IMR-90 (cell line): Measurements from ENCODE around the gene FOXD3. TPM values are rescaled to one million over a fixed set of nuclear protein-coding genes. Genes with fewer than 3 reads are reported as not detected.

Experiments
- ATAC-seq: fragments of 200-7000 bp; cut with Tn5 transposase; 2 replicates; pipeline ENCODE4 v1.9.1; 2020; ENCODE audit warnings: low read depth, mild to moderate bottlenecking, moderate library complexity
- BruUV-seq: library from RNA; stranded (reverse); fragments of 400-500 nt; replicated peaks from 2 replicates; lab custom pipeline; 2021; lab: Mats Ljungman, UMichigan
- CTCF ChIA-PET: fragments of 300-600 bp; formaldehyde crosslinking; extraction: SDS; loops from one replicate; lab custom pipeline; 2021; ENCODE audit warnings: antibody characterized with exemption; lab: Yijun Ruan, JAX
- POLR2A ChIA-PET: fragments of 300-600 bp; sonication (Branson Sonifier 250); formaldehyde crosslinking; loops from one replicate; lab custom pipeline; 2022; ENCODE audit warnings: antibody characterized with exemption; ENCODE audit not compliant: unreplicated experiment; lab: Charles Lee
- DNase-seq: peaks from one replicate; pipeline ENCODE4 v3.0.0; 2013
- H2AFZ ChIP-seq: replicated peaks from 2 replicates; pipeline ENCODE3; 2013; ENCODE audit warnings: low read length, mild to moderate bottlenecking; ENCODE audit not compliant: poor library complexity
- H2AK5ac ChIP-seq: 2 replicates; pipeline ENCODE4 v1.6.1; 2013; ENCODE audit warnings: low read depth, low read length, inconsistent platforms
- H2AK9ac ChIP-seq: replicated peaks from 2 replicates; pipeline ENCODE3; 2013; ENCODE audit warnings: mild to moderate bottlenecking, low read depth, low read length, moderate library complexity; ENCODE audit not compliant: poor library complexity
- H2BK120ac ChIP-seq: 2 replicates; pipeline ENCODE4 v1.6.1; 2013; ENCODE audit warnings: low read depth, low read length, inconsistent platforms
- H2BK15ac ChIP-seq: 3 replicates; pipeline ENCODE4 v1.6.1; 2013; ENCODE audit warnings: low read depth, low read length, inconsistent platforms
- H2BK20ac ChIP-seq: 2 replicates; pipeline ENCODE4 v1.6.1; 2013; ENCODE audit warnings: low read depth, mild to moderate bottlenecking, inconsistent platforms, low read length, moderate library complexity
- H2BK5ac ChIP-seq: 2 replicates; pipeline ENCODE4 v1.6.1; 2013; ENCODE audit warnings: mild to moderate bottlenecking, low read depth, low read length, inconsistent platforms; ENCODE audit not compliant: poor library complexity, severe bottlenecking
- H3K14ac ChIP-seq: replicated peaks from 2 replicates; pipeline ENCODE4 v1.6.1; 2013; ENCODE audit warnings: low read depth, low read length, inconsistent platforms
- H3K18ac ChIP-seq: 2 replicates; pipeline ENCODE4 v1.6.1; 2013; ENCODE audit warnings: low read depth, low read length, control low read depth
- H3K23ac ChIP-seq: 2 replicates; pipeline ENCODE4 v1.6.1; 2013; ENCODE audit warnings: low read depth, low read length, inconsistent platforms
- H3K27ac ChIP-seq: 2 replicates; pipeline ENCODE4 v1.5.1; 2013; ENCODE audit warnings: mild to moderate bottlenecking, control low read depth, low read length; ENCODE audit not compliant: insufficient read depth
- H3K27me3 ChIP-seq: 2 replicates; pipeline ENCODE4 v1.6.1; 2013; ENCODE audit warnings: low read length; ENCODE audit not compliant: control insufficient read depth, insufficient read depth
- H3K36me3 ChIP-seq: 2 replicates; pipeline ENCODE4 v1.6.1; 2013; ENCODE audit warnings: low read length, mixed read lengths; ENCODE audit not compliant: control insufficient read depth, insufficient read depth
- H3K4ac ChIP-seq: 2 replicates; pipeline ENCODE4 v1.6.1; 2013; ENCODE audit warnings: low read depth, low read length, inconsistent platforms
- H3K4me1 ChIP-seq: 2 replicates; pipeline ENCODE4 v1.6.1; 2013; ENCODE audit warnings: low read length, mixed read lengths; ENCODE audit not compliant: control insufficient read depth, insufficient read depth
- H3K4me2 ChIP-seq: 2 replicates; pipeline ENCODE4 v1.6.1; 2013; ENCODE audit warnings: low read depth, mild to moderate bottlenecking, control low read depth, low read length, moderate library complexity
- H3K4me3 ChIP-seq: 2 replicates; pipeline ENCODE4 v1.5.1; 2013; ENCODE audit warnings: low read depth, mild to moderate bottlenecking, control low read depth, low read length, moderate library complexity; ENCODE audit not compliant: insufficient read depth
- H3K56ac ChIP-seq: 2 replicates; pipeline ENCODE4 v1.6.1; 2013; ENCODE audit warnings: low read length, inconsistent platforms; ENCODE audit not compliant: insufficient read depth; ENCODE audit errors: extremely low read depth
- H3K79me1 ChIP-seq, 2 experiments: 2 replicates each; pipeline ENCODE4 v1.6.1; 2013; ENCODE audit warnings: low read length in 2 of 2, inconsistent platforms in 1 of 2, low read depth in 1 of 2
- H3K9ac ChIP-seq: 2 replicates; pipeline ENCODE4 v1.6.1; 2013; ENCODE audit warnings: low read depth, low read length, control low read depth
- H3K9me1 ChIP-seq: 2 replicates; pipeline ENCODE4 v1.6.1; 2013; ENCODE audit warnings: low read length, inconsistent platforms; ENCODE audit not compliant: insufficient read depth
- H3K9me3 ChIP-seq: 2 replicates; pipeline ENCODE4 v1.6.1; 2013; ENCODE audit warnings: low read length; ENCODE audit not compliant: control insufficient read depth, insufficient read depth
- H4K20me1 ChIP-seq: 2 replicates; pipeline ENCODE4 v1.6.1; 2013; ENCODE audit warnings: low read length, inconsistent platforms; ENCODE audit not compliant: insufficient read depth
- H4K5ac ChIP-seq: 2 replicates; pipeline ENCODE4 v1.6.1; 2013; ENCODE audit warnings: mild to moderate bottlenecking, low read depth, low read length, control low read depth
- H4K8ac ChIP-seq, 2 experiments: 2 replicates each; pipeline ENCODE4 v1.6.1; 2013; ENCODE audit warnings: low read depth in 2 of 2, low read length in 2 of 2, control low read depth in 1 of 2, inconsistent platforms in 1 of 2
- H4K91ac ChIP-seq: 2 replicates; pipeline ENCODE4 v1.6.1; 2013; ENCODE audit warnings: low read depth, low read length, inconsistent platforms; ENCODE audit not compliant: insufficient read depth
- BHLHE40 ChIP-seq: fragments of 150-350 bp; IDR thresholded peaks from 2 replicates; pipeline ENCODE4 v1.6.1; 2016; ENCODE audit warnings: mild to moderate bottlenecking, low read depth, low read length
- CEBPB ChIP-seq: IDR thresholded peaks from 2 replicates; pipeline ENCODE4 v1.6.1; 2012; ENCODE audit warnings: low read depth, low read length, improper control_type of control experiment
- CHD1 ChIP-seq: IDR thresholded peaks from 2 replicates; pipeline ENCODE4 v1.6.1; 2012; ENCODE audit warnings: low read depth, low read length, improper control_type of control experiment
- CTCF ChIP-seq: conservative IDR thresholded peaks from 2 replicates; pipeline ENCODE4 v1.5.1; 2012; ENCODE audit warnings: mild to moderate bottlenecking, low read depth, low read length, improper control_type of control experiment
- ELK1 ChIP-seq: fragments of 150-350 bp; IDR thresholded peaks from 2 replicates; pipeline ENCODE4 v1.6.1; 2016; ENCODE audit warnings: low read depth, mild to moderate bottlenecking, low read length, moderate library complexity, borderline replicate concordance
- FOS ChIP-seq: fragments of 150-350 bp; IDR thresholded peaks from 2 replicates; pipeline ENCODE4 v1.6.1; 2016; ENCODE audit warnings: low read depth, low read length
- MAFK ChIP-seq: IDR thresholded peaks from 2 replicates; pipeline ENCODE4 v1.6.1; 2012; ENCODE audit warnings: low read depth, low read length, improper control_type of control experiment
- MAZ ChIP-seq: IDR thresholded peaks from 2 replicates; pipeline ENCODE4 v1.6.1; 2012; ENCODE audit warnings: low read depth, mild to moderate bottlenecking, low read length, improper control_type of control experiment, moderate library complexity, borderline replicate concordance
- MXI1 ChIP-seq: IDR thresholded peaks from 2 replicates; pipeline ENCODE4 v1.6.1; 2012; ENCODE audit warnings: low read depth, mild to moderate bottlenecking, low read length, moderate library complexity, borderline replicate concordance
- NFE2L2 ChIP-seq: fragments of 150-350 bp; IDR thresholded peaks from 2 replicates; pipeline ENCODE4 v1.6.1; 2016; ENCODE audit warnings: low read depth, mild to moderate bottlenecking, low read length
- POLR2A ChIP-seq: IDR thresholded peaks from 2 replicates; pipeline ENCODE4 v1.6.1; 2012; ENCODE audit warnings: mild to moderate bottlenecking, low read depth, low read length
- RAD21 ChIP-seq: IDR thresholded peaks from 2 replicates; pipeline ENCODE4 v1.6.1; 2012; ENCODE audit warnings: low read length, improper control_type of control experiment
- RCOR1 ChIP-seq: IDR thresholded peaks from 2 replicates; pipeline ENCODE4 v1.6.1; 2012; ENCODE audit warnings: mild to moderate bottlenecking, low read length, improper control_type of control experiment; ENCODE audit not compliant: insufficient replicate concordance
- RFX5 ChIP-seq: IDR thresholded peaks from 2 replicates; pipeline ENCODE4 v1.8.0; 2012; ENCODE audit warnings: low read depth, mild to moderate bottlenecking, low read length, moderate library complexity
- SMC3 ChIP-seq: fragments of 150-350 bp; IDR thresholded peaks from 2 replicates; pipeline ENCODE4 v1.6.1; 2016; ENCODE audit warnings: low read depth, mild to moderate bottlenecking, antibody characterized with exemption, low read length, moderate library complexity
- WGBS, 2 experiments: methylation state at CpG; one replicate each; pipeline versions ENCODE4 v1.1.5 to v1.1.7; 2013; ENCODE audit warnings: missing lambda C conversion rate in 2 of 2; ENCODE audit not compliant: insufficient read length in 1 of 2; ENCODE audit errors: extremely low coverage in 2 of 2; 5-methylcytosine and 5-hydroxymethylcytosine counted together
- dilution Hi-C: fragments of 300-500 bp; cut with HindIII; formaldehyde crosslinking; loops from one replicate; pipeline ENCODE4 v1.14.3; 2018; ENCODE audit warnings: low sequenced_read_pairs; ENCODE audit not compliant: unreplicated experiment
- in situ Hi-C: fragments of 300-500 bp; cut with MboI; formaldehyde crosslinking; loops from 3 replicates; pipeline ENCODE4 v1.14.3; 2019; ENCODE audit warnings: low sequenced_read_pairs, inconsistent platforms, mixed read lengths
- intact Hi-C: fragments of 100-400 bp; cut with micrococcal nuclease; formaldehyde crosslinking; loops from 2 replicates; pipeline ENCODE4 v1.10.0; 2022
- polyA plus RNA-seq, 3 experiments: library from polyadenylated mRNA; depleted of rRNA; stranded (reverse); fragments of >200 nt; gene quantifications; 2 replicates each; pipeline ENCODE4 v1.2.3, GENCODE V29; 2012; ENCODE audit warnings: low replicate concordance in 1 of 3
- total RNA-seq: library from RNA; depleted of rRNA; stranded (reverse); fragments of >200 nt; gene quantifications from 2 replicates; pipeline ENCODE4 v1.2.3, GENCODE V29; 2012
- TF ChIP-seq, protein P1 (sequence below): fragments of 150-350 bp; IDR thresholded peaks from 2 replicates; pipeline ENCODE4 v1.6.1; 2017; ENCODE audit warnings: mild to moderate bottlenecking, antibody characterized with exemption, low read length, low read depth

The FOXD3 gene
- total and polyA plus RNA-seq, 2 of the 4 experiments (the other 2 are of a cell fraction), result not detected

DNA sequence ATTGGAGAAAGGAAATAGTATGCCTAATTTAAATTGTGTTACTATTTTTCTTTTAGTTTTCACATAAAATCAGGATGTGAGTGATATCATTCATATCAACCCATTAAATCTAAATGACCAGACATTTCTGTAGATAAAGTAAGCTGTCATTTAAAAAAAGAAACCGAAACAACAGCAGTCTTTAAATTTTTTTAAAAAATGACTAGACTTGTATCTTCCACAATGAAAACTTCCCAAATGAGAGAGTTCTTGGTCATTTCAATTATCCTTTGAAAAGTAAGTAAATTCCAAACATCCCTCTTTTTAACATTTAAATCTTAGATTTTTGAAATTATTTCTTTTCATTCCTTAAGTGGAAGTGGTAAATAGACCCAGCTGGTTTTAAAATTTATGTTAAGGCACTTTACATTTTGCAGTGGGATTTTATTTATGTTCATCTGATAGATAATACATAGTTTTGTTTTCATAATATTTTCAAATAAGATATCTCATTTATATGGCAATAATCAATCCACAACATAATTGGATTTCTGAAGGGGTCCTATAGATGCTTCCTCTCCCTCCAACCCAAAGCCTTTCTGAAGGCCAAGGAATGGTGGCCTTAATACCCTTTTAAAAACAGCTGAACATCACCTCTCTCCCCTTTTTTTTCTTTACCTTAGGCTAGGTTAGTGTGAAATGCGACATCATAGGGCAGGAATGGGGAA is 3.1 kb downstream of the FOXD3 start:
- peaks cover 15% of the 10 kb centered on the region for H3K9me3 ChIP-seq
- in situ Hi-C loops (loop anchor here (10.0 kb wide), 2 partner anchors 129 to 199 kb away; partner anchors contain the start of genes EFCAB7 and ITGB3BP), intact Hi-C loops (loop anchor here (5.0 kb wide), 2 partner anchors 197 to 212 kb away; partner anchors contain the start of genes EFCAB7 and ITGB3BP), dilution Hi-C loops (no loop called here)
- no peaks in the 10 kb centered on the region for H3K36me3 ChIP-seq
- no peak overlapping the region for H3K56ac ChIP-seq
- H3K27me3 ChIP-seq, result peaks cover 89% of the 10 kb centered on the region
- H3K4me2 ChIP-seq, result no peak overlapping the region
- H4K20me1 ChIP-seq, result no peaks in the 10 kb centered on the region
- no peak overlapping the region for H3K9ac ChIP-seq
- H3K18ac ChIP-seq, result no peak overlapping the region
- TF ChIP-seq BHLHE40 (no peak), MAZ (no peak), RCOR1 (no peak), RFX5 (no peak), CHD1 (no peak), FOS (no peak), CEBPB (no peak), POLR2A (no peak), MAFK (no peak), NFE2L2 (no peak), SMC3 (no peak), RAD21 (no peak), CTCF (no peak), ELK1 (no peak), MXI1 (no peak)
- TF ChIP-seq, protein P1, sequence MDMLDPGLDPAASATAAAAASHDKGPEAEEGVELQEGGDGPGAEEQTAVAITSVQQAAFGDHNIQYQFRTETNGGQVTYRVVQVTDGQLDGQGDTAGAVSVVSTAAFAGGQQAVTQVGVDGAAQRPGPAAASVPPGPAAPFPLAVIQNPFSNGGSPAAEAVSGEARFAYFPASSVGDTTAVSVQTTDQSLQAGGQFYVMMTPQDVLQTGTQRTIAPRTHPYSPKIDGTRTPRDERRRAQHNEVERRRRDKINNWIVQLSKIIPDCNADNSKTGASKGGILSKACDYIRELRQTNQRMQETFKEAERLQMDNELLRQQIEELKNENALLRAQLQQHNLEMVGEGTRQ, result no peak
- BruUV-seq, result no TSS peak
- no peak overlapping the region for H2BK120ac ChIP-seq
- POLR2A ChIA-PET, result no interaction called here
- no peak overlapping the region for H4K91ac ChIP-seq
- H2AFZ ChIP-seq, result no peak overlapping the region
- no peak overlapping the region for H3K23ac ChIP-seq
- H2BK20ac ChIP-seq, result no peak overlapping the region
- no peak overlapping the region for H3K27ac ChIP-seq
- H3K4me1 ChIP-seq, result no peaks in the 10 kb centered on the region; the same call in 1 of the 2 replicates
- H3K79me1 ChIP-seq, result no peaks in the 10 kb centered on the region
- H3K4ac ChIP-seq, result no peak overlapping the region
- H2BK5ac ChIP-seq, result no peak overlapping the region
- no peak for DNase-seq
- CTCF ChIA-PET, result no interaction called here
- no peak overlapping the region for H2BK15ac ChIP-seq
- no peak overlapping the region for H2AK9ac ChIP-seq
- no peak for ATAC-seq
- no peaks in the 10 kb centered on the region for H3K9me1 ChIP-seq
- H3K14ac ChIP-seq, result no peak overlapping the region
- H4K5ac ChIP-seq, result no peak overlapping the region
- H2AK5ac ChIP-seq, result no peak overlapping the region
- no CpG with 5 or more reads among the region's 2 CpGs for WGBS, 2 experiments
- no peak overlapping the region for H4K8ac ChIP-seq
- H3K4me3 ChIP-seq, result no peak overlapping the region
